Fibroblast of the aortic adventitia (primary cell): ENCODE results near the gene NTSR1. TPM values are rescaled to one million over a fixed set of nuclear protein-coding genes. Genes with fewer than 3 reads are reported as not detected.

Experiments
- DNase-seq: peaks from one replicate; pipeline ENCODE4 v3.0.0-alpha.2; 2010; ENCODE audit warnings: low read depth
- H3K4me3 ChIP-seq: 2 replicates; pipeline ENCODE4 v1.5.1; 2011; ENCODE audit warnings: low read depth, mild to moderate bottlenecking, control low read depth, low read length, moderate library complexity
- CTCF ChIP-seq: IDR thresholded peaks from 2 replicates; pipeline ENCODE4 v1.5.1; 2011; ENCODE audit warnings: mild to moderate bottlenecking, low read length, control low read depth, inconsistent platforms; ENCODE audit not compliant: insufficient read depth
- total RNA-seq: library from RNA; depleted of rRNA; stranded (reverse); fragments of >200 nt; gene quantifications from 2 replicates; pipeline ENCODE4 v1.2.3, GENCODE V29; 2012; ENCODE audit warnings: low replicate concordance

Gene NTSR1
- total RNA-seq, 1 donor: 8.0 TPM

- no peak for TF ChIP-seq CTCF
- no peak for DNase-seq
- no peak overlapping the region for H3K4me3 ChIP-seq
These were observed 71.6 kb downstream of the NTSR1 start for GRCh38 chr20:62780204-62780603.

GRCh38 chr20:62780696-62781095 lies 72.1 kb downstream of the NTSR1 start:
- TF ChIP-seq CTCF: no peak
- DNase-seq: no peak
- H3K4me3 ChIP-seq: no peak overlapping the region

DNA sequence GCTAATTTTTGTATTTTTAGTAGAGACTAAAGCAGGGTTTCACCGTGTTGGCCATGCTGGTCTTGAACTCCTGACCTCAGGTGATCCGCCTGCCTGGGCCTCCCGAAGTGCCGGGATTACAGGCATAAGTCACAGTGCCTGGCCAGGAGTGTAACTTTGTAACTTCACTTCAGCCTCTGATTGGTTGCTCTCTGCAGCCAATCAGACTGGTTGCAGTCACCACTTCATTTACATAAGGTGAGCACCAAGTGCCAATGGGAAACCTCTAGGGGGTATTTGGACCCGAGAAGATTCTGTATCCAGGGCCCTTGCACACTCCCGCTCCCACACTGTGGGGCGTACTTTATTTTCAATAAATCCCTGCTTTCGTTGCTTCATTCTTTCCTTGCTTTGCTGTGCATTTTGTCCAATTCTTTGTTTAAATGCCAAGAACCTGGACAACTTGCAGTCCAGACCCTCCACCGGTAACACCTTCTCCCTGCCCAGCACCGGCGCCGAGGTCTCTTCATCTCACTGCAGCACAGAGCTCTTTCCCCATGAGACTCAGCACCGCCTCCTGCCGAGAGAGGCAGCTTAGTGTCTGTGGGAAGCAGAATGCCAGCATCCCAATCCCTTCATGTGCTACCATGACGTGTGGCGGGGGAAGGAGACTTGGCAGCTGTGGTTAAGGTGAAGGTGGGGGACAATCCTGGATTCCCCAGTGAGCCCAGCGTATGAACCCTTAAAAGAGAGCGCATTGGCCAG lies 73.7 kb downstream of the NTSR1 start:
- no peak overlapping the region for H3K4me3 ChIP-seq
- DNase-seq: no peak
- no peak for TF ChIP-seq CTCF

DNA sequence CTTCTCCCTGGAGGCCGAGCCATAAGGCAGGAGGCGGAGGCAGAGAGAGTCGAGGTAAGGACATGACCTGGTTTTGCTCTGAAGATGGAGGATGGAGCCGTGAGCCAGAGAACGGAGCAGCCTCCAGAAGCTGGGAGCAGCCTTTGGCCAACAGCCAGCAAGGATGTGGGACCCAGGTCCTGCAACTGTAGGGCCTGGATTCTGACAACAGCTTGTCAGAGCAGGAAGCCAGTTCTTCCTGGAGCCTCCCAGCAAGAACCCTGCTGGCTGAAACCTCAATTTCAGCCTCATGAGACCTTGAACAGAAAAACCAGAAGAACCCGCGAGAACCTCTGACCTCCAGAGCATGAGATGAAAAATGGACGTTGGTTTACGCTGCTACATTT lies 74.2 kb downstream of the NTSR1 start:
- no peak for TF ChIP-seq CTCF
- DNase-seq: no peak
- H3K4me3 ChIP-seq: no peak overlapping the region

DNA sequence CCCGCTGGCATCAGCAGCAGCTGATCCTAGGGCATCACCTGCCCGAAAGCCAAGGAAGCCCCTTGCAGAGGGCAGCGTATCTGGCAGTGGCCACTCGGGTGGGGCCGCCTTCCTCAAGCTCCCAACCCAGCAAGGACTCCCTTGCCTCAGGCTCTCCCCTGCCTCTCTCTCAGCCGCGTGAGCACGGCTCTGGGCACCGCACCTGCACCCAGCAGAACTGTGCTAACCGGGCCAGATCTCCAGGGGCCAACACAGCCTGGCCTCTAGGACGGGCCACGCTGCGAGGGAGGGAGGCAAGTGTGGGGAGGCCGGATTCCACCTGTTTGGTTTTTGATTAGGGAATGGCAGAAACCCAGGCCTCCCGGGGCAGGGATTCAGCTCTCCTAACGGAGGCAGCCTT lies 75.9 kb downstream of the NTSR1 start:
- DNase-seq: no peak
- TF ChIP-seq CTCF: no peak

DNA sequence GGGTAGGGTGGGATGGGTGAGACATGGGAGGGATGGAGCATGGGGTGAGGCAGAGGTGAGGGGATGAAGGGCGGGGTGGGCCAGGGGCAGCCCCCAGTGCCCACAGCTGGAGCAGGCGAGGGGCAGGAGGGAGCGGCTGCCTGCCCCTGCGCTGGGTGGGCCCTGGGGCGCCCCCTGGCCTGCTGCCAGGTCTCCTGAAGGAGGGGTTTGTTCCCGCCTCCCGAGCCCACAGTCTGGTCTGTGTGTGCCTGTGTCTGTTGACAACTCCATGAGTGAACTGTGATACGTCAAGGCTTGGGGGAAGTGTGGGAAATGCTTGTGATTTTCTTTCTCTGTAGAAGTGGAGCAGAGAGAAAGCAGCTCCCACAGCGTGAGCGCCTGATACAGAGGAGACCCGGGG lies 76.8 kb downstream of the NTSR1 start:
- DNase-seq: no peak
- no peak for TF ChIP-seq CTCF
- H3K4me3 ChIP-seq: no peak overlapping the region

More for the DNA sequence above, 75.9 kb downstream of the NTSR1 start:
- H3K4me3 ChIP-seq: no peak overlapping the region

DNA sequence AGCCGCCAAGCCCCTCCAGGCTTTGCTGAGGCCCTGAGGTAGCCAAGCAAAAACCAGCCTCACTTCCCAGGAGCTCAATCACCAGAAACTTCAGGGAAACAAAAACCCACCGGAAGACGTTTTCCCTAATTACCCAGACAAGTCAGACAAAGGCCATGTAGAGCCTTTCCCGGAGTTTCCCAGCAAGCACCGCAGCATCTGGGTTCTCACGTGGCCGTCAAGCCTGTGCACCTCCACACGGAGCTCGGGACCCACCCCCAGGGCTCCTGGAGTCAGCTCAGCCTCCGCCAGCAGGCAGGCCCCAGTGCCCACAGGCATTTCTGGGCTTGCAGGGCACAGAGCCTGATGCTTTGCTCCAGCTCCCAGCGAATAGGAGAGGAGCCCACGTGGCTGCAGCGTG lies 77.5 kb downstream of the NTSR1 start:
- DNase-seq: no peak
- no peak for TF ChIP-seq CTCF
- H3K4me3 ChIP-seq: no peak overlapping the region
